ENCODE measurements around the gene NHS.

Gene NHS

GRCh38 chrX:17374619-17375366 is at the start of gene NHS:
Gene NHS (plus strand): TSS chrX:17375200. CDS start chrX:17375758, 558 bp downstream.
- FAIRE-seq = no peak

- FAIRE-seq = no peak
These were observed 46.2 kb upstream of the NHS start for GRCh38 chrX:17328837-17329236.

DNA sequence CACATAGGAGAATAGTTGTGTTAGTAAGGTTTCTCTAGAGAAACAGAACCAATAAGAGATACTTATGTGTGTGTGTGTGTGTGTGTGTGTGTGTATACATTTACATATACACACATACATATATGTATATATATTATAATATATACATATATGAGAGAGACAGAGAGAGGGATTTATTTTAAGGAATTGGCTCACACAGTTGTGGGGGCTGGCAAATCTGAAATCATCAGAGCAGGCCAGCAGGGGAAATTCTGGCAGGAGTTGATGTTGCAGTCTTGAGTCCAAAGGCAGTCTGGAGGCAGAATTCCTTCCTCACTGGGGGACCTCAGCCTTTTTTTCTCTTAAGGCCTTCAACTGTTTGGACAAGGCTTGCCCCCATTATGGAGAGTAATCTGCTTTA is 38.6 kb upstream of the NHS start:
- no peak for FAIRE-seq

DNA sequence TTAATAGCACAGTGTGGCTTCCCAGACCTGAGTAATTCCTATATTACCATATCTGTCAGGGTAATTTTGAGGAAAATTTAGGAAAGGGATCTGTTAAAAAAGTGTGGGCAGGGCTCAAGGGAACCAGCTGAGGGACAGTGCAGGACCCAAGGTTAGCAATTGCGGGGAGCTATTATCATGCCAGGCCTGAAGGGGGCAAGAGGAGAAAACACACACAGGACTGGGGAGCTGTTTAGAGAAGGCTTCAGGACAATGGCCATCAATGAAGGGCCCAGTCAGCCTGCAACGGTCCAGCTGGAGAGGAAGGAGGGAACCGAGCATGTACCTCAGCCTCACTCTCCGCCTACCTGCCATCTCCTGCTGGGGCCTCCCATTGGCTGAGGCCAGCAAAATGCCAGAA is 19.0 kb upstream of the NHS start:
- no peak for FAIRE-seq

GRCh38 chrX:17359500-17359899 is 15.5 kb upstream of the NHS start:
- no peak for FAIRE-seq

GRCh38 chrX:17361620-17362019 is 13.4 kb upstream of the NHS start:
- FAIRE-seq = no peak

GRCh38 chrX:17368002-17368401 is 7.0 kb upstream of the NHS start:
- no peak for FAIRE-seq

DNA sequence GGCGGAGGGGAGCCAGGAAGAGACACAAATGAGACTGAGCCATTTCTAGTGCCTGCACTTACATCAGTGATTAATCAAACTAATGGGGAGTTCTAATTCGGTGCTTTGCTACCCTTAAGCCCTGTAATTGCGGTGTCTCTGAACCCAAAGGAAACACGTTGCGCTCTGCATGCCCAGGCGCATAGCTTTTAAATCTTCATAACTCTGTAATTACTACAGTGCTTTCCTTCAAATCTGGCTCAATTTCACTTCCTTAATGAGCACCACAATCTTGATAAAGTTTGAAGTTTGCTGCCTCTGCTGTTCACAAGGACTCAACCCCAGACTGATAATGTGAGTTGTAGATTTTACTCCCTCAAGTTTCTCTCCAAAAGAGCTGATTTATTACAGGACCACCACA is 5.7 kb upstream of the NHS start:
- FAIRE-seq = no peak

GRCh38 chrX:17370191-17370590 is 4.8 kb upstream of the NHS start:
- FAIRE-seq = no peak

- FAIRE-seq = no peak
These were observed 2.9 kb upstream of the NHS start for GRCh38 chrX:17372052-17372451.

DNA sequence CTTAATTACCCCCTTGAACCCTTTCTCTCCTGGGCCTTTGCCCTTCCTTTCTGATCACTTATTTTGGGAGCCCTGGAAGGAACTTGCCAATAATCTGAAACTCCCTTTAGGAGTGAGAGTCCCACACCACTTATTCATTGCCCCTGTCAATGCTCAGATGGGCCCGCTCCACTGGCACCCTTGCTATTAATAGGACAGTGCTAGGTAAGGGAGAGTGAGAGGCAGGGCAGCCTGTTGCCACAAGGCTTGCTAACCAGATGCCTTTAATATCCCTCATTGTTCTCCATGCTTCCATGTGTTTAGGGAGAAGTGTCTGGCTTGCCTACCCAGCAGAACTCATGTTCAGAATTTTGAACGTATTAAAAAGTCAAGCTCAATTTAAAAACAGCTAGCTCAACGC is 1.7 kb upstream of the NHS start:
- FAIRE-seq = no peak

- no peak for FAIRE-seq
These were observed 302 bp downstream of the NHS start for GRCh38 chrX:17375367-17375636.

- FAIRE-seq = no peak
These were observed 834 bp downstream of the NHS start for GRCh38 chrX:17375637-17376430.

GRCh38 chrX:17376431-17377077 is 1.6 kb downstream of the NHS start:
- FAIRE-seq = no peak

DNA sequence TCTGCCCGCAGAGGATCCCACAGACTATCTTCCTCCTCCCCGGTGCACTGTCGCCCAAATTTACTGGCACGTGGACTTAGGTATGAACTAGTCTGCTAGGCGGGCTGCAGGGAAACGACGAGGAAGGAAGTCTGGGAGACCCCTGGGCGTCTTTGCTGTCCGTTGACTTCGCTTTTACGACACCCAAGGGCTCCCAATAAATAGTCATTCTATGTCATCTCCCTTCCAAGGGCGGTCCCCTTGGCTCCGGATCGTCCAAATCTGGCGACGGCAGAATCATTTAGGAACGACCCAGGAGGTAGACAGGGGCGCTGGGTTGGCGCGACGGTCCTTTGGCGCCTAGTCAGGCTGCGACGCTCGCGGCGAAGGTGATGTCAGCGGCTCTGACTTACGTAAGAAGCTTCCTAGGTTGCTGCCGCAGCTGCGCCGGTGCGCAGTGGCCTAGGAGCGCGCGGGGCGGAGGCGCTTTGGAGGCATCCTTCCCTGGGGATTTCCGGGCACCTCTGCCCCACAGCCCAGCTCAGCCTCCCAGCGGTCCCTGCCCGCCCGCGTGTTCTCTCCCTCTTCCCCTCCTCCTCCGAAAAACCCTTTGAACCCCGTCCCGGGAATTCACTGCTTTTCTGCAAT is 2.2 kb downstream of the NHS start:
- FAIRE-seq = no peak

GRCh38 chrX:17377795-17378194 is 2.8 kb downstream of the NHS start:
- no peak for FAIRE-seq

GRCh38 chrX:17380221-17380620 is 5.2 kb downstream of the NHS start:
- FAIRE-seq = no peak

- no peak for FAIRE-seq
These were observed 15.4 kb downstream of the NHS start for GRCh38 chrX:17390419-17390850.

GRCh38 chrX:17395154-17395553 is 20.2 kb downstream of the NHS start:
- FAIRE-seq = no peak

- no peak for FAIRE-seq
These were observed 22.1 kb downstream of the NHS start for GRCh38 chrX:17397074-17397473.

- FAIRE-seq = no peak
These were observed 28.2 kb downstream of the NHS start for GRCh38 chrX:17403189-17403691.

GRCh38 chrX:17403972-17404371 is 29.0 kb downstream of the NHS start:
- no peak for FAIRE-seq

DNA sequence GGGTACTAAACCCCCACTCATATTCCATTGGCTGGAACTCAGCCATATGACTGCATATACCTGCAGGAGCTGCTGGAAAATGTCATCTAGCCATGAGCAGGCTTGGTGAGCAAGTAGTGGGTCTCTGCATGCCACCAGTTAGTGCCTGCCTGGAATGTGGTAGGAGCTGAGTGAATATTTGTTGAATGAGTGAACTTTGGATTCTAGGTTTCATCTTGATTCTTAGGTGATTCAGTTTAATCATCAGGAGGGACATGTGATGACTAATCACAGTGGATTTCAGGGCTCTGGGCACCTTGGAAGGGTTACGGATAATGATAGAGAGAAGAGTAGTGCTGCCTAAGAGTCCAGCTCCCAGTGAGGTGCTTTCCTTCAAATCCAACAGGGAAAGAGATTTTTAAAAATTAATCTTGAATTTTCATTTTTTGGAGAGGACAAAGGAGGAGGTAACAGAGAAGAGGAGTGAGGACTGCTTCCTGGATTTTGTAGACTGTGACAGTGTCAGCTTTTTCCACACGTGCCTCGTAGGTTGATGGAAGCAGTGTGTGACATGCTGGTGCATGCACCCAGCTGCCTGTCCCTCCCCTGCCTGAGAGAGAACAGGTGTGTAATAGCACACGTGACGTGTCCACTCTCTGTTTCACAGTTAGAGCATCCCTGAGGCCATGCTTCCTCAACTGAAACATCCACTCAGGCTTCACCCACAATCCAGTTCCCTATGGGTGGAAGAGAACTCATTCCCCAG is 30.4 kb downstream of the NHS start:
- no peak for FAIRE-seq

Measured in TTC549 (cell line).